AG04450 (cell line): ENCODE measurements around the gene SLC25A25. TPM values are rescaled to one million over a fixed set of nuclear protein-coding genes. Genes with fewer than 3 reads are reported as not detected.

Source experiments
- CTCF ChIA-PET: fragments of 300-600, 350-600 bp; formaldehyde crosslinking; extraction: SDS; loops from one replicate; lab custom pipeline; 2022; ENCODE audit warnings: antibody characterized with exemption, inconsistent platforms; lab: Charles Lee
- POLR2A ChIA-PET: fragments of 350-600 bp; formaldehyde crosslinking; extraction: SDS; loops from one replicate; lab custom pipeline; 2021; ENCODE audit warnings: antibody characterized with exemption, inconsistent platforms; lab: Yijun Ruan, JAX
- DNase-seq: peaks from one replicate; pipeline ENCODE4 v3.0.0-alpha.2; 2011; ENCODE audit warnings: low read depth, low spot score
- H3K27ac ChIP-seq: one replicate; pipeline ENCODE4 v1.5.1; 2012; ENCODE audit warnings: low read depth, low read length, control low read depth
- H3K27me3 ChIP-seq: one replicate; pipeline ENCODE4 v1.6.0; 2012; ENCODE audit warnings: low read length; ENCODE audit not compliant: control insufficient read depth, insufficient read depth
- H3K4me3 ChIP-seq: 2 replicates; pipeline ENCODE4 v1.5.1; 2011; ENCODE audit warnings: mild to moderate bottlenecking, low read depth, low read length, control low read depth
- H3K9me3 ChIP-seq: 2 replicates; pipeline ENCODE4 v1.5.1; 2012; ENCODE audit warnings: low read length; ENCODE audit not compliant: control insufficient read depth, insufficient read depth
- polyA plus RNA-seq: library from polyadenylated mRNA; depleted of rRNA; stranded (reverse); fragments of >200 nt; gene quantifications from 2 replicates; pipeline ENCODE4 v1.2.3, GENCODE V29; 2011
- TF ChIP-seq, protein P1 (sequence below): IDR thresholded peaks from 2 replicates; pipeline ENCODE4 v1.5.1; 2011; ENCODE audit warnings: low read depth, low read length, control low read depth, inconsistent platforms

Gene SLC25A25
- polyA plus RNA-seq, 1 experiment: 12.0 TPM

DNA sequence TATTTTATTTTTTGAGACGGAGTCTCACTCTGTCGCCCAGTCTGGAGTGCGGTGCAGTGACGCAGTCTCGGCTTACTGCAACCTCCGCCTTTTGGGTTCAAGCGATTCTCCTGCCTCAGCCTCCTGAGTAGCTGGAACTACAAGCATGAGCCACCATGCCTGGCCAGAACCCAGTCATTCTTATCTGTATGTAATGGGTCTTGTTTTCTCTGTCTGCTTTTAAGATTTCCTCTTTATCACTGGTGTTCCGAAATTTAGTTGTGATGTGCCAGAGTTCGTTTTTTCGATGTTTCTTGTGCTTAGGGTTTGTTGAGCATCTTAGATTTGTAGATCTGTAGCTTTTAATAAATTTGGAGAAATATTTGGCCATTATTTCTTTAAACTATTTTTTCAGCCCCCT lies 19.2 kb downstream of the SLC25A25 start:
- POLR2A ChIA-PET: no interaction called here
- Histone ChIP-seq H3K4me3 (no peak overlapping the region), H3K27ac (no peak overlapping the region), H3K27me3 (no peaks in the 10 kb centered on the region), H3K9me3 (no peaks in the 10 kb centered on the region)
- no peak for DNase-seq
- TF ChIP-seq, protein P1, sequence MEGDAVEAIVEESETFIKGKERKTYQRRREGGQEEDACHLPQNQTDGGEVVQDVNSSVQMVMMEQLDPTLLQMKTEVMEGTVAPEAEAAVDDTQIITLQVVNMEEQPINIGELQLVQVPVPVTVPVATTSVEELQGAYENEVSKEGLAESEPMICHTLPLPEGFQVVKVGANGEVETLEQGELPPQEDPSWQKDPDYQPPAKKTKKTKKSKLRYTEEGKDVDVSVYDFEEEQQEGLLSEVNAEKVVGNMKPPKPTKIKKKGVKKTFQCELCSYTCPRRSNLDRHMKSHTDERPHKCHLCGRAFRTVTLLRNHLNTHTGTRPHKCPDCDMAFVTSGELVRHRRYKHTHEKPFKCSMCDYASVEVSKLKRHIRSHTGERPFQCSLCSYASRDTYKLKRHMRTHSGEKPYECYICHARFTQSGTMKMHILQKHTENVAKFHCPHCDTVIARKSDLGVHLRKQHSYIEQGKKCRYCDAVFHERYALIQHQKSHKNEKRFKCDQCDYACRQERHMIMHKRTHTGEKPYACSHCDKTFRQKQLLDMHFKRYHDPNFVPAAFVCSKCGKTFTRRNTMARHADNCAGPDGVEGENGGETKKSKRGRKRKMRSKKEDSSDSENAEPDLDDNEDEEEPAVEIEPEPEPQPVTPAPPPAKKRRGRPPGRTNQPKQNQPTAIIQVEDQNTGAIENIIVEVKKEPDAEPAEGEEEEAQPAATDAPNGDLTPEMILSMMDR: no peak
- CTCF ChIA-PET: interaction anchor here (0.7 to 3.7 kb wide), 3 partner anchors 29 to 144 kb away, joined by 4 to 26 read pairs (median 4); no protein-coding TSS in a partner anchor

DNA sequence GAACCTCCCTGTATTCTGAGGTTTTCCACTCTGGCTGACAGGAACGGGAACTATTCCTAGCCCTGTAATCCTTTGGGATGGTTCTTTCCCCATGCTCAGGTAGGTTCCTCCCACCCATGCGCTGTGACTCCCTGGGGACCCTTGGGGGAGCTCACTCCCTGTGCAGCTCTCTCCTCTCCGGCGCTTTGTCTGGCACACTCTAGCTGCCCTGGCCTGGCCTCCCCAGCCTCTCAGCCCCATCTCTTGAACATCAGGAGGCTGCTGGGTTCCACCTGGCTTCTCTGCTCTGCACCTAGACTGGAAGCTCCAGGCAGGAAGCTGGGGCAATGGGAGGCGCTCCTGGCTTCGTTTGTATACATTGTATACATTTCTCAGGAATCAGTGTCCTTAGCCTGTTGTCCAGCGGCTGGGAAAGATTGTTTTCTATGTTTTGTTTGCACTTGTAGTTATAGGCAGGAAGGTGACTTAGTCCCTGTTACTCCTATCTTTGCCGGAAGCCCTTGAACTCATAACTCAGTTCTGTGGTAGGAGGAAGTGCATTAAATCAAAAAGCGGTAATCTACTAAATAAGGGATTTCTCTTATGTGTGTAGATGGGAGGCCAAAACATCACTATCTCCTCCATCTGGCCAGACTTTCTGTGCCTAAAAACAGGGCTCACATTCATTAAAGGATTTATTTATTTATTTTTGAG lies 20.4 kb downstream of the SLC25A25 start:
- TF ChIP-seq, protein P1: no peak
- no peaks in the 10 kb centered on the region for H3K27me3 ChIP-seq
- no peaks in the 10 kb centered on the region for H3K9me3 ChIP-seq
- H3K4me3 ChIP-seq: no peak overlapping the region
- CTCF ChIA-PET: interaction anchor here (1.0 to 3.7 kb wide), 2 partner anchors 16 to 145 kb away, joined by 4 to 26 read pairs; no protein-coding TSS in a partner anchor
- H3K27ac ChIP-seq: no peak overlapping the region
- POLR2A ChIA-PET: interaction anchor here (0.5 kb wide), 1 partner anchor 316 kb away, joined by 4 read pairs; no protein-coding TSS in a partner anchor
- DNase-seq: no peak

DNA sequence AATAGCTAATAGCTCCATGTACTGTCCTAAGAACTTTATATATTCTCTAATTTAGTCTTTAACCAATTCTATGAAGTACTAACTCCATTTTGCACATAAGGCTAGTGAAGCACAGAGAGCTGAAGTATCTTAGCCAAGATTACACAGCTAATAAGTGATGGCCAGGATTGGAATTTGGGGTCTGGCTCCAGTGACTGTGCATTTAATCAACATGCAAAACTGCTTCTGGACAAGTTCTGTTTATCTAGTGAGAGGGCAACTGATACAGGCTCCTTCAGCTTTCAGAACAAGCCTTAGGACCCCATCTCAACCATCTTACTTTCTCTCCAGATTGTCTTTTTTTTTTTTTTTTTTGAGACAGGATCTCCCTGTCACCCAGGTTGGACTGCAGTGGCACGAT lies 21.3 kb downstream of the SLC25A25 start:
- TF ChIP-seq, protein P1: no peak
- Histone ChIP-seq H3K9me3 (no peaks in the 10 kb centered on the region), H3K27ac (no peak overlapping the region), H3K4me3 (no peak overlapping the region), H3K27me3 (no peaks in the 10 kb centered on the region)
- CTCF ChIA-PET: interaction anchor here (0.6 to 6.7 kb wide), 4 partner anchors 17 to 146 kb away, joined by 4 to 42 read pairs (median 16); no protein-coding TSS in a partner anchor
- POLR2A ChIA-PET: interaction anchor here (0.5 kb wide), 1 partner anchor 317 kb away, joined by 4 read pairs; no protein-coding TSS in a partner anchor
- no peak for DNase-seq

DNA sequence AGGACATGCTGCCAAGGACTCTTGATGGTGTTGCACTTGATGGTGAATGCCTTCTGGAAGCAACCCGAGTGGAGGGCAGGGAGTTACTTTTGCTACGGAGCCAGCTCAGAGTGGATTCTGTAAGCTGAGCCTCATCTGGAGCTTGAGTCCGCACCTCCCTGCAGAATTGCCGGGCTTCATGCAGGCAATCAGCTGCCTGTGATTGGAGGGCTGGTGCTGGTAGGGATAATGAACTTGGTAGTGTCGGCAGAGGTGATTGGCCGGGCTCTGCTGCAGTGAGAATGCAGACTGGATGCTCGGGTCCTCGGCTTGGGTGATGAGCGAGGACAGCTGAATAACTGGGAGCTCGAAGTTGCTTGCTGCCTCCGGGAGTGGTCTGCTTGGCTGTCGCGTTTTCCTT lies 23.1 kb downstream of the SLC25A25 start:
- Histone ChIP-seq H3K4me3 (peak overlapping the region; percentile 48), H3K27me3 (no peaks in the 10 kb centered on the region), H3K27ac (peak overlapping the region; percentile 59), H3K9me3 (no peaks in the 10 kb centered on the region)
- DNase-seq: peak; percentile 85
- TF ChIP-seq, protein P1: no peak
- CTCF ChIA-PET: interaction anchor here (3.8 to 6.7 kb wide), 2 partner anchors 27 to 148 kb away, joined by 28 to 42 read pairs; no protein-coding TSS in a partner anchor
- POLR2A ChIA-PET: interaction anchor here (0.7 to 1.2 kb wide), 8 partner anchors 10 to 262 kb away, joined by 3 to 5 read pairs (median 4); no protein-coding TSS in a partner anchor

DNA sequence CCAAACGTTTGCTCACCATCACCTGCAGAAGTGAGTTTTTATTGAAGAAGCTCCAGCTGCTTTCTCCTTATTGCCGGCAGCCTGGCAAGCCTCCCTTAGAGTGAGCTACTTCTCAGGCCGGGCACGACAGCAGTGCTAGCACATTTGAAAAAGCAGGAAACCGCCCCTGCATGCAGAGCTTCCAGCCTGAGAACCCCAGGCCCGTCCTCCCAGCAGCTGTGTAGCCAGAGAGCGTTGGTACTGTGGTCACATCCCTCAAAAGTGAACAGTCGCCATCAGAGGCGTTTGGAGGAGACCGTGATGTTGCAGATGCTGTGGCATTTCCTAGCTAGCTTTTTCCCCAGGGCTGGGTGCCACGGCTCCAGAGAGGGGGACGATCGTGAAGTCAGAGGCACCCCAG lies 23.5 kb downstream of the SLC25A25 start:
- peak overlapping the region; percentile 21 for H3K27ac ChIP-seq
- TF ChIP-seq, protein P1: no peak
- ChIA-PET CTCF (interaction anchor here (1.3 to 6.7 kb wide), 3 partner anchors 8 to 148 kb away, joined by 3 to 42 read pairs (median 28); no protein-coding TSS in a partner anchor), POLR2A (interaction anchor here (0.7 to 1.2 kb wide), 8 partner anchors 10 to 263 kb away, joined by 3 to 5 read pairs (median 4); no protein-coding TSS in a partner anchor)
- H3K4me3 ChIP-seq: peak overlapping the region; percentile 48
- no peaks in the 10 kb centered on the region for H3K9me3 ChIP-seq
- no peaks in the 10 kb centered on the region for H3K27me3 ChIP-seq
- DNase-seq: no peak
